T-helper 2 cell treated with Interferon-gamma antibody and Interleukin-4, amounts not matched to agents 5 μg/mL and 100 μg/mL, for 36 hours (primary cell): Measurements from ENCODE around the gene CSNK2A3.

Source experiments
- DNase-seq: peaks from one replicate; pipeline ENCODE4 v3.0.0; 2021; ENCODE audit warnings: low spot score
- H3K27ac Mint-ChIP-seq: one replicate; pipeline ENCODE4 v1.8.0; 2021; ENCODE audit warnings: mild to moderate bottlenecking, mixed read lengths
- H3K27me3 Mint-ChIP-seq: one replicate; pipeline ENCODE4 v1.8.0; 2021; ENCODE audit warnings: low read depth, mixed read lengths
- H3K36me3 Mint-ChIP-seq: one replicate; pipeline ENCODE4 v1.8.0; 2021; ENCODE audit warnings: low read depth, mixed read lengths
- H3K4me1 Mint-ChIP-seq: one replicate; pipeline ENCODE4 v1.8.0; 2021; ENCODE audit warnings: low read depth, mixed read lengths
- H3K4me3 Mint-ChIP-seq: one replicate; pipeline ENCODE4 v1.8.0; 2022; ENCODE audit warnings: mild to moderate bottlenecking, moderate library complexity, mixed read lengths
- H3K9me3 Mint-ChIP-seq: one replicate; pipeline ENCODE4 v1.8.0; 2021; ENCODE audit warnings: mixed read lengths

The CSNK2A3 gene

DNA sequence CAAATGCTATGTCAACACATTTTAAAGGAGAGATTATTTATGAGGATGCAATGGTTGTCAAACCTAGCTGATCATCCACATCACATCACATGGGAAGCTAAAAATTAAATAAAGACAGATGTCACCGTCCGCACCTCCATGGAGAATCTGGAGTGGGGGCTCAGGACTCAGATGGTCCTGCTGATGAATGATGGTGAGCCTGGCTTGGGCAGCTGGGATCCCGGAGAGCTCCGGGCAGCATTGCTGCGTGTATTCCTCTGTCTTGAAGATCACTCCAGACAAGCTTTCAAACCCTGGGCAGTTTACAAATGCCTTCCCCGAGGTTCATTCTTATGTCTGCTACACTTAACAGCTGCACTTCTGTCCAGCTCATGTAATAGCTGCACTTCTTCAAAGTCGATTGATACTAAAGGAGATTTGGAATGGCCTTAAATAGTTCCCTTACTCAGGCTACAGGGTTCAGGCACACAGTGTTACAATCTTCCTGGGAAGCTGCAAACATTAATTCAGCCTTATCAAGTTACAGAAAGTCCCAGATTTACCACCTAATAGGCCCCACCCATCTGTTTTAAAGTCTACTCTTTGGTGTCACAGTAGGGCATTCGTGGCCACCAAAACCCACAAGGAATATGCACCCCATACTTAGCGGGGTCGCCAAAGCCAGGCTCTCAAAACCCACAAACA is 34.7 kb upstream of the CSNK2A3 start:
- Mint-ChIP-seq H3K27me3 (no peaks in the 10 kb centered on the region), H3K4me3 (no peak overlapping the region), H3K36me3 (no peaks in the 10 kb centered on the region), H3K27ac (no peak overlapping the region), H3K9me3 (no peaks in the 10 kb centered on the region), H3K4me1 (no peaks in the 10 kb centered on the region)
- DNase-seq = no peak

DNA sequence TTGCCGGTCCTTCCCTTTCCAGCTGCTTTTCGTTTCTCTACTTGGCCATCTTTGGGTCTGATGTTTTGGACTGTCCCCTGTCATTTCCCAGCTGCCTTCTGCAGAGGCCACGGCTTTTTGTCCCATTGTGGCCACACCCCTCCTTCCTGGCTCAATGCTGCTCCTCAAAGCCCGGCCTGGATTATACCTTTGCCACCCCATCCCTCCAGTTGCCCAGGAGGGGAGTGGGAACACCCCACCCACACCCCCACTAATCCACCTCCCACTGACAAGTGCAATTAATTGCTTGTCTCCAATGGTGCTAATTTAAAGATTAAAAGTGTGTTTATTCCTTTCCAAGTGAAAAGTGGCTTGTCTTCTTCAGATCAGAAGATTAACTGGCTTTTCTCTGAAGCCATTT is 34.2 kb upstream of the CSNK2A3 start:
- Mint-ChIP-seq H3K4me3 (no peak overlapping the region), H3K27me3 (no peaks in the 10 kb centered on the region), H3K9me3 (no peaks in the 10 kb centered on the region), H3K27ac (no peak overlapping the region), H3K4me1 (no peaks in the 10 kb centered on the region), H3K36me3 (no peaks in the 10 kb centered on the region)
- no peak for DNase-seq

DNA sequence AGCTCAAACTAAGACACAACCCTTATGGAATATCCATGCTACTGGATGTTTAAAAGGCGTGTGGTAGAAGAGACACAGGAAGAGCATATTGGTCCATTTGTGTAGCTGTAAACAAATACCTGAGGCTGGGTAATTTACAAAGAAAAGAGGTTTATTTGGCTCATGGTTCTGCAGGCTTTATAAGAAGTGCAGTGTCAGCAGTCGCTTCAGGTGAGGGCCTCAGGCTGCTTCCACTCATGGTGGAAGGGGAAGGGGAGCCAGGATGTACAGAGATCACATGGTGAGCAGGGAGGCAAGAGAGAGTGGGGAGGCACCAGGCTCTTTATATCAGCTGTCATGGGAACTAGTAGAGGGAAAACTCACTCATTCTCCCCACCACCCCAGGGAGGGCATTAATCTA is 31.8 kb upstream of the CSNK2A3 start:
- Mint-ChIP-seq H3K36me3 (no peaks in the 10 kb centered on the region), H3K27me3 (no peaks in the 10 kb centered on the region), H3K4me3 (no peak overlapping the region), H3K9me3 (no peaks in the 10 kb centered on the region), H3K4me1 (no peaks in the 10 kb centered on the region), H3K27ac (no peak overlapping the region)
- no peak for DNase-seq

DNA sequence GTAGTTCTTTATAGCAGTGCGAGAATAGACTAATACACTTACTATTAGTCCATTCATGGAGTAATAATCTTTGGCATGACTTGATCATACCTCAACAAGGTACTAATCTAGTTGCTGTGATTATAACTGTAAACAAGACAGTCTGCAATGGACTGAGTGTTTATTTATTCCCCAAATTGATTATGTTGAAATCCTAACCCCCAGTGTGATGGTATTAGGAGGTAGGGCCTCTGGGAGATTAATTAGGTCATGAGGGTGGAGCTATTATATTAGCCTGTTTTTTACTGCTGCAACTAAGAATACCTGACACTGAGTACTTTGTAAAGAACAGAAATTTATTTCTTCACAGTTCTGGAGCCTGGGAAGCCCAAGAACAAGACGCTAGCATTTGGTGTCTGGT is 30.9 kb upstream of the CSNK2A3 start:
- no peaks in the 10 kb centered on the region for H3K36me3 Mint-ChIP-seq
- no peak overlapping the region for H3K4me3 Mint-ChIP-seq
- no peaks in the 10 kb centered on the region for H3K27me3 Mint-ChIP-seq
- no peak overlapping the region for H3K27ac Mint-ChIP-seq
- no peaks in the 10 kb centered on the region for H3K4me1 Mint-ChIP-seq
- DNase-seq = no peak
- no peaks in the 10 kb centered on the region for H3K9me3 Mint-ChIP-seq

DNA sequence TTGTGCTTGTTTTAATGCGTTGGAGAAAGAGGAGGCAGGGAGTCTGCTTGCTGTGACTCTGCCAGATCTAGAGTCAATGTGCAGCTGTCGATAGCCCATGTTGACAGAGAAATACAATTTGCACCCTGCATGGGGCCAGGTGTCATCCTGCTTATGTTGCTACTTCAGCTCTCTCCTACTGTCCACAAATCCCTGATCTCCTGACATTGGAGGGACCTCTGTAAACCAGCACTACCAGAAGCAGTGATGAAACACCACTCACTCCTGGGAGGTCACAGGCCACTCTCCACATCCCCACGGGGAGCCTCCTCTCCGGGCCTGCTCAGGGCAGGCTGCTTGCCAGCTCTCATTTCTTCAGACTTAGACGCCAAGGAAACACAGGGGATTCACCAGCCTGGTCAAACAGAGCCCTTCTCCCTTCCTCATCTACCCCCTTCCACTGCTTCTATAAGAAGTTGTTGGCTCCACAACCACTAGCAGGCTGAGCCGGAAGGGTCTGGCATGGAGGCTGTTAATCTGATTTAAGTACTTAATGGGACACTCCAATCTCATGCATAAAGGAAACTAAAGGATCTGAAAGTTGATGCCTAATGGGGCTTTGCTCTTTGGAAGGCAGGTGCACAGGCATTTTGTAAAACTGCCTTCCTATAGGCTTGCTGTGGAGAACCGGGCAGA is 29.9 kb upstream of the CSNK2A3 start:
- Mint-ChIP-seq H3K4me3 (no peak overlapping the region), H3K27ac (no peak overlapping the region), H3K4me1 (no peaks in the 10 kb centered on the region), H3K9me3 (no peaks in the 10 kb centered on the region), H3K36me3 (no peaks in the 10 kb centered on the region), H3K27me3 (no peaks in the 10 kb centered on the region)
- no peak for DNase-seq

DNA sequence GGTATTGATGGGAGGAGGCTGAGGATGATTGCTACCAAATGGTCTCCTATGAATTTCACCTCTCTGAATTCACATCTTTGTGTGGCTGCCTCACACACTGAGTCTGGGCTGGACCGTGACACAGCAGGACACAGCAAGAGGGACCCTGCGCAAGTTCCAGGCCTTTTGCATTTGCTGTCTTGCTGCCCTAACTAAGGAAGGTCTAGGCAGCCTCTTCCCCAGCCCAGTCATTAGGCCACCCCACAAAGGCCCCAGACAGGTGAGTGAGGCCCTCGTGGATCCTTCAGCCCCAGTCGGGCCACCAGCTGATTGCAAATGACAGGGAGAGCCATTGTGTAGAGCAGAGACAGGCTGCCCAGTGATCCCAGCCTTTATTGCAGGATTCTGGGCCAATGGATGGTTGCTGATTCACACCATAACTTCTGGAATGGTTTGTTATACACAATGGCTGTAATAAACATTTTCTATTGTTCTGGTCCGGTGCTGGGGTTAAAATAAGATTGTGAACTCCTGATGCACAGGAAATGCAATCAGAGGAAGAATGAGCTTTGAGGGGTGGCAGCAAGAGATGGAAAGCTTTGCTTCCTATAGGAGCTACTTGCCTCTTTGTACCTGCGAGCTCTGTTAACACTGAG is 28.5 kb upstream of the CSNK2A3 start:
- Mint-ChIP-seq H3K36me3 (no peaks in the 10 kb centered on the region), H3K27me3 (no peaks in the 10 kb centered on the region), H3K4me1 (no peaks in the 10 kb centered on the region), H3K9me3 (no peaks in the 10 kb centered on the region), H3K27ac (no peak overlapping the region), H3K4me3 (no peak overlapping the region)
- no peak for DNase-seq

DNA sequence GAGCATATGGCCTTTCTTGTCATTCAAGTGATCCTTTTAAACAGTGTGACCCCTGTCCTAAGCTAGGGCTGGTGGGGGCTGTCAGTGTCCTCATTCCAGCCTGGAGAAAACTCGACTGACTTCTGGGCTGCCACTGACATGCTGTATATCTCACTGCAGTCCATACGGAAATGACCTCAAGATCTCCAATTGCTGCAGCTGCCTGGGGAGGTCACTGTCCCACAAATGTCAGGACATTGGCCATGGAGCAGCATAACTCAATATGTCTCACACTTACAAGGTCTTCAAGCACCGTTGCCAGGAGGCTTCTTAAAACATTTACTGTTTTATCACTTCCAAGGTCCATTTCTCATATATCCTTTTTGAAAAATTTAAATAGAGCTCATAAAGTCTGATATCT is 27.8 kb upstream of the CSNK2A3 start:
- Mint-ChIP-seq H3K4me1 (no peaks in the 10 kb centered on the region), H3K36me3 (no peaks in the 10 kb centered on the region), H3K27ac (no peak overlapping the region), H3K27me3 (no peaks in the 10 kb centered on the region), H3K4me3 (no peak overlapping the region), H3K9me3 (no peaks in the 10 kb centered on the region)
- DNase-seq = no peak

DNA sequence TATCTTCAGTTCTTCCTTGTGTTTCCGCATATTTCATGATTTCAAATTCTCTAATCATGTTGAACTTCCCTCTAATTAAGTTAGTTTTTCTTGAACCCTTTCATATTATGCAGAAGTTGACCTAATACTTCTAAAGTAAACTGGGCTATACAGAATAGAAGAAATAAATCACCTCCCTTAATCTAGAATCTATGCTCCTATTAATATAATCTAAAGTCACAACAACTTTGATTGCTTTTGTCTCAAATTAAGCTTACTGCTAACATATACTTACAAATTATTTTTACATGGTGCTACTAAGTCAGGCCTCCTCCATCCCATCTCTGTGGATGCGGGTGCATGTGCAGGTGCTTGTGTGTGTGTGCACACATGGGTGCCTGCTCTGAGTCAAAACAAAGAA is 27.3 kb upstream of the CSNK2A3 start:
- Mint-ChIP-seq H3K4me3 (no peak overlapping the region), H3K27ac (no peak overlapping the region), H3K36me3 (no peaks in the 10 kb centered on the region), H3K4me1 (no peaks in the 10 kb centered on the region), H3K9me3 (no peaks in the 10 kb centered on the region), H3K27me3 (no peaks in the 10 kb centered on the region)
- no peak for DNase-seq

GRCh38 chr11:11379661-11380060 is 26.6 kb upstream of the CSNK2A3 start:
- no peaks in the 10 kb centered on the region for H3K36me3 Mint-ChIP-seq
- no peak overlapping the region for H3K27ac Mint-ChIP-seq

GRCh38 chr11:11378184-11378940 is 25.3 kb upstream of the CSNK2A3 start:
- H3K9me3 Mint-ChIP-seq = no peaks in the 10 kb centered on the region
- no peaks in the 10 kb centered on the region for H3K27me3 Mint-ChIP-seq
- DNase-seq = no peak
- H3K4me1 Mint-ChIP-seq = no peaks in the 10 kb centered on the region
- H3K27ac Mint-ChIP-seq = no peak overlapping the region
- H3K36me3 Mint-ChIP-seq = no peaks in the 10 kb centered on the region
- H3K4me3 Mint-ChIP-seq = no peak overlapping the region

More at GRCh38 chr11:11379661-11380060, 26.6 kb upstream of the CSNK2A3 start:
- no peak for DNase-seq
- Mint-ChIP-seq H3K9me3 (no peaks in the 10 kb centered on the region), H3K4me3 (no peak overlapping the region), H3K27me3 (no peaks in the 10 kb centered on the region), H3K4me1 (no peaks in the 10 kb centered on the region)

DNA sequence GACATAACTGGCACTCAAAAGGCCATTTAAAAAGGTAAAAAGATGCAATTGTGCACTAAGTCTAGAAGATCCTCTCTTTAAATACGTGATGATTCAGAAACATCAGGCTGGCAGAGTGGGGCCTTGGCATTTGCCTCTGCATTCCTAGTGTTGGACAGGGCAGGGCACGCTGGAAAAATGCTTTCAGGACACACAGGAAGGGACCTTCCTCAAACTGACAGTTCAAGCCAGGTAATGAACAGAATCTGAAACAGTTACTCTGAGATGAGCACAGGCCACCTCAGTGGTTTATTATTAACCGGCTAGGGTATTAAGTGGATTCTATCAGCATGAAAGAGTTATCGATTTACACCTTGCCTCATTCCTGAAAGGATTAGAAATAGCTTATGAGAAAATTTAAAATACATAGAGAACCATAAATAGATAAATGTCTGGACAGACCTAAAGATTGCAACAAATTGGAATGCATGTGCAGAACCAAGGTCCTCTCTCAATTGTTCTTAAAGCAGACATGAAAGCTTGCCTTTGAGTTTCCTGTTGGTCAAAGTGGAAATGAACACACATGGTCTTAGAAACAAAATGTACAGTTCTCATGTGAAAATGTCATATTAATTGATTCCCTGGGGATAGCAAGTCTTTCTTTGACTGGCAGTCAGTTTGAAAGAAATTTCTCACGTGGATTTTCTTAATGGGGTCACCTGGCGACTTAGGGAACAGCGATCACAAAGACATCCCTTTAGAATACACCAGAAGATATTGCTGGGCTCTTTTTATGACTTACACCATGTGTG is 21.5 kb upstream of the CSNK2A3 start:
- H3K4me3 Mint-ChIP-seq = no peak overlapping the region
- H3K27ac Mint-ChIP-seq = no peak overlapping the region
- no peaks in the 10 kb centered on the region for H3K9me3 Mint-ChIP-seq
- no peaks in the 10 kb centered on the region for H3K4me1 Mint-ChIP-seq
- H3K27me3 Mint-ChIP-seq = no peaks in the 10 kb centered on the region
- no peak for DNase-seq
- no peaks in the 10 kb centered on the region for H3K36me3 Mint-ChIP-seq

DNA sequence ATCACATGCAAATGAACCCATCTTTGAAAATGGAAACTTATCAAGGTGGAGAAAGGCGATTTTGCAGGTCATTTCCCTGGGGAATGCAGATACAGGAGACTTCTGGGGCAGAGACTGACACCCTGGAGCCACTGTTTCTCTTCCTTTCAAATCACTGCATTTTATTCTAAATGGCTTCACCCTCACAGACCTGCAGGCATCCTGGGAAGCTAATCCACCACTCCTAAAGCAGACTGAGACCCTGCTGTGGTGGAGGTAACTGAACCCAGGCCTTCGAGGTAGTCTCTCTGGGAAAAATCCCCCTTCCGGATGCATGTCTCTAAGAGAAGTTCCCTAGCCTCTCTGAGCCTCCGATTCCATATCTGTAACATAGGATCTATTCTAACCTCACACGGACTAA is 20.9 kb upstream of the CSNK2A3 start:
- H3K36me3 Mint-ChIP-seq = no peaks in the 10 kb centered on the region
- H3K9me3 Mint-ChIP-seq = no peaks in the 10 kb centered on the region
- no peak overlapping the region for H3K4me3 Mint-ChIP-seq
- H3K27ac Mint-ChIP-seq = no peak overlapping the region
- no peaks in the 10 kb centered on the region for H3K4me1 Mint-ChIP-seq
- no peaks in the 10 kb centered on the region for H3K27me3 Mint-ChIP-seq
- DNase-seq = no peak

DNA sequence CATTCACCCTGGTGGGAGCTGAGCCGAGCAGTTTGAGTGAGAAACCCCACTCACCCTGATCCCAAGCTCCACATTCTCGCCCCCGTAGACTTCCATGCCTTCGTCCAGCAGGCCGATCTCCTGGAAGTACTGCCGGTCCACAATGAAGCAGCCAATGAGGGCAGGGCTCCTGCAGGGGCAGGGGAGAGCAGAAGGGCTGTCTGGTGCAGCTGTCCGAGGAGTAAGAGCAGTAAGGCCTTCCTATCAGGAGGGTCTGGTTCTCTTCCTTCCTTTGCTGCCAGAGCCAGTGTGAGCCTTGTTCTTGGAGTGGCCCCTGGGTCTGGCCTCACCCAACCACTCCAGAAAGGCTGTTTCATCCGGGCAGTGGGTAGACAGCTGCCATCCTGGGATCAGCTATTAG is 19.4 kb upstream of the CSNK2A3 start:
- H3K27ac Mint-ChIP-seq = no peak overlapping the region
- DNase-seq = no peak
- H3K9me3 Mint-ChIP-seq = no peaks in the 10 kb centered on the region
- H3K4me1 Mint-ChIP-seq = no peaks in the 10 kb centered on the region
- H3K36me3 Mint-ChIP-seq = no peaks in the 10 kb centered on the region
- no peaks in the 10 kb centered on the region for H3K27me3 Mint-ChIP-seq
- no peak overlapping the region for H3K4me3 Mint-ChIP-seq
